ENCODE results near the gene HAPLN1.

DNA sequence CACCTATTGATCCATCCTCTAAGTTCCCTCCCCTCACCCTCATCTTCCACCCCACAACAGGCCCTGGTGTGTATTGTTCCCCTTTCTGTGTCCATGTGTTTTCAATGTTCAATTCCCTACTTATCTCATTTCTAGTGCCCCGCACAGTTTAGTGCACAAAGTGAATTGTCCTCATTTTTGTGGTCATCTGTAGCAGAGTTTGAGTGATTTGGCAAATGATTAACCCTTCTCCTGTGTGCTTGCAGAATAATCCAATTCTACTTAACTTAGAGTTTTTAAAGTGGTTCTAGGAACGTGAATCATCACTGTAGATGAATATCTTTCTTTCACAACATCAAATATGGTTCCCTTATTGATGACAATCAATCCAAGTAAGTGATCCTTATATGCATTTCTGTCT, 6.3 kb upstream of the HAPLN1 start:
- no peak for TF ChIP-seq REST (IDR thresholded peaks at IDR 0.05; ENCODE audit: low read depth)
- no peak for TF ChIP-seq YY1 (IDR thresholded peaks at IDR 0.05; ENCODE audit: low read depth)
- no peak for TF ChIP-seq TCF12 (IDR thresholded peaks at IDR 0.05; ENCODE audit: low read depth)
- TF ChIP-seq, protein P1, sequence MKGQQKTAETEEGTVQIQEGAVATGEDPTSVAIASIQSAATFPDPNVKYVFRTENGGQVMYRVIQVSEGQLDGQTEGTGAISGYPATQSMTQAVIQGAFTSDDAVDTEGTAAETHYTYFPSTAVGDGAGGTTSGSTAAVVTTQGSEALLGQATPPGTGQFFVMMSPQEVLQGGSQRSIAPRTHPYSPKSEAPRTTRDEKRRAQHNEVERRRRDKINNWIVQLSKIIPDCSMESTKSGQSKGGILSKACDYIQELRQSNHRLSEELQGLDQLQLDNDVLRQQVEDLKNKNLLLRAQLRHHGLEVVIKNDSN (IDR thresholded peaks at IDR 0.05): no peak

Measured in Ishikawa (cell line).